AG10803 (cell line): Measurements from ENCODE around the gene UBR4.

Experiments used
- DNase-seq: peaks from one replicate; pipeline ENCODE4 v3.0.0; 2010; ENCODE audit warnings: low read depth
- H3K4me3 ChIP-seq: 2 replicates; pipeline ENCODE4 v1.5.1; 2011; ENCODE audit warnings: mild to moderate bottlenecking, low read length, control low read depth
- CTCF ChIP-seq: conservative IDR thresholded peaks from 2 replicates; pipeline ENCODE4 v1.5.1; 2011; ENCODE audit warnings: mild to moderate bottlenecking, low read length, control low read depth, inconsistent platforms

UBR4 gene

GRCh38 chr1:19199329-19199968 is 10.6 kb downstream of the UBR4 start:
- no peak for TF ChIP-seq CTCF
- DNase-seq: no peak
- H3K4me3 ChIP-seq: no peak overlapping the region

GRCh38 chr1:19198820-19199219 is 11.2 kb downstream of the UBR4 start:
- TF ChIP-seq CTCF: no peak
- no peak overlapping the region for H3K4me3 ChIP-seq
- DNase-seq: no peak

- no peak overlapping the region for H3K4me3 ChIP-seq
- DNase-seq: no peak
- no peak for TF ChIP-seq CTCF
These were observed 12.2 kb downstream of the UBR4 start for GRCh38 chr1:19197845-19198244.

GRCh38 chr1:19196331-19196730 is 13.7 kb downstream of the UBR4 start:
- DNase-seq: no peak
- no peak overlapping the region for H3K4me3 ChIP-seq
- TF ChIP-seq CTCF: no peak

- no peak for DNase-seq
- no peak overlapping the region for H3K4me3 ChIP-seq
- TF ChIP-seq CTCF: no peak
These were observed 17.1 kb downstream of the UBR4 start for GRCh38 chr1:19193004-19193403.

- DNase-seq: no peak
- no peak for TF ChIP-seq CTCF
These were observed 18.3 kb downstream of the UBR4 start for GRCh38 chr1:19191811-19192210.

GRCh38 chr1:19190468-19190867 is 19.6 kb downstream of the UBR4 start:
- H3K4me3 ChIP-seq: no peak overlapping the region
- no peak for DNase-seq
- TF ChIP-seq CTCF: no peak

More at GRCh38 chr1:19191811-19192210, 18.3 kb downstream of the UBR4 start:
- H3K4me3 ChIP-seq: no peak overlapping the region
